ENCODE results near the gene CLN5.

- TF ChIP-seq POLR2A (IDR thresholded peaks at IDR 0.05) = no peak
- TF ChIP-seq CTCF (IDR thresholded peaks at IDR 0.05 in 4 of 5, conservative IDR thresholded peaks at IDR 0.05 in 1 of 5) = no peak
These were observed 49.0 kb downstream of the CLN5 start for GRCh38 chr13:77040835-77041234.
